HEK293T (cell line): ENCODE data around the gene SVIL.

Source experiments
- CTCF ChIA-PET: fragments of 350-600 bp; formaldehyde crosslinking; extraction: SDS; loops from one replicate; lab custom pipeline; 2021; ENCODE audit warnings: antibody characterized with exemption, inconsistent platforms; lab: Yijun Ruan, JAX
- POLR2A ChIA-PET: fragments of 350-600 bp; formaldehyde crosslinking; extraction: SDS; loops from one replicate; lab custom pipeline; 2020; ENCODE audit warnings: antibody characterized with exemption, inconsistent platforms; lab: Yijun Ruan, JAX
- DNase-seq: peaks from one replicate; pipeline ENCODE4 v3.0.0; 2012; ENCODE audit warnings: mixed read lengths; ENCODE audit errors: extremely low spot score
- ARNT ChIP-seq: fragments of 450-650 bp; IDR thresholded peaks from 2 replicates; pipeline ENCODE4 v1.6.1; 2017; ENCODE audit warnings: mild to moderate bottlenecking
- BHLHE40 ChIP-seq: fragments of 450-650 bp; IDR thresholded peaks from 2 replicates; pipeline ENCODE4 v1.6.1; 2016; ENCODE audit warnings: mild to moderate bottlenecking, moderate library complexity, borderline replicate concordance
- CTBP1 ChIP-seq: fragments of 450-650 bp; IDR thresholded peaks from 2 replicates; pipeline ENCODE4 v1.6.1; 2016; ENCODE audit warnings: borderline replicate concordance
- ELF4 ChIP-seq: fragments of 450-650 bp; IDR thresholded peaks from 2 replicates; pipeline ENCODE4 v1.6.1; 2017; ENCODE audit warnings: antibody characterized with exemption
- FOXA1 ChIP-seq: fragments of 450-650 bp; IDR thresholded peaks from 2 replicates; pipeline ENCODE4 v1.6.1; 2016; ENCODE audit warnings: mild to moderate bottlenecking
- FOXK2 ChIP-seq: fragments of 450-650 bp; IDR thresholded peaks from 2 replicates; pipeline ENCODE4 v1.6.1; 2016; ENCODE audit warnings: mild to moderate bottlenecking
- FOXM1 ChIP-seq: fragments of 450-650 bp; IDR thresholded peaks from 2 replicates; pipeline ENCODE4 v1.6.1; 2017; ENCODE audit warnings: mild to moderate bottlenecking, borderline replicate concordance
- HDGF ChIP-seq: fragments of 450-650 bp; IDR thresholded peaks from 2 replicates; pipeline ENCODE4 v1.6.1; 2017; ENCODE audit warnings: antibody characterized with exemption, borderline replicate concordance
- L3MBTL2 ChIP-seq: fragments of 450-650 bp; conservative IDR thresholded peaks from 2 replicates; pipeline ENCODE4 v1.6.1; 2016; ENCODE audit warnings: mild to moderate bottlenecking
- LEF1 ChIP-seq: fragments of 450-650 bp; IDR thresholded peaks from 2 replicates; pipeline ENCODE4 v1.6.1; 2017; ENCODE audit warnings: mild to moderate bottlenecking, borderline replicate concordance
- NFRKB ChIP-seq: fragments of 450-650 bp; IDR thresholded peaks from 2 replicates; pipeline ENCODE4 v1.6.1; 2016; ENCODE audit warnings: mild to moderate bottlenecking, moderate library complexity
- SP1 ChIP-seq: fragments of 450-650 bp; IDR thresholded peaks from 2 replicates; pipeline ENCODE4 v1.6.1; 2017
- SUZ12 ChIP-seq: fragments of 450-650 bp; IDR thresholded peaks from 2 replicates; pipeline ENCODE4 v1.6.1; 2016; ENCODE audit warnings: mild to moderate bottlenecking
- TARDBP ChIP-seq: fragments of 450-650 bp; IDR thresholded peaks from 2 replicates; pipeline ENCODE4 v1.6.1; 2016
- ZNF384 ChIP-seq: fragments of 450-650 bp; IDR thresholded peaks from 2 replicates; pipeline ENCODE4 v1.6.1; 2016
- TF ChIP-seq, protein P1 (sequence below): fragments of 450-650 bp; IDR thresholded peaks from 2 replicates; pipeline ENCODE4 v1.6.1; 2016

SVIL gene

DNA sequence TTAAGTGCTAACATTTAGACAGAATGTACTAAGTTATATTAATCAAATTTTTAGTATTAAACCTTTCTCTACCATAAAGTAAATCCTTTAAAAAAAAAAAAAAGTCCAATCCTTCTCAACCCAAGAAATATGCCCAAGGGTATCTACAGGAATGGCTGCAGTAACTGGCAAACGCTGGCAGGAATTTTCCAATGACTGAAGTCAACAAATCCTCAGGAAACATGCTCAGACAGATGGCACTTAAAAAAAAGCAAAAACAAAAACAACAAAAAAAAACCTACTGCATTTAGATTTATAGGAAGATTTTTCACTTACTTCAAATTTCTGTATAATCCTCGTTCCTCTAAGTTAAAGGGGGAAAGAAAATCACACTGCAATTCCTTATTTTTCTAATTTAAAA is 666 bp downstream of the SVIL start:
- no peak for DNase-seq
- TF ChIP-seq LEF1: no peak
- TF ChIP-seq ELF4: no peak
- TF ChIP-seq HDGF: no peak
- no peak for TF ChIP-seq TARDBP
- no peak for TF ChIP-seq ZNF384
- TF ChIP-seq ARNT: no peak
- TF ChIP-seq FOXK2: no peak
- TF ChIP-seq FOXA1: no peak
- TF ChIP-seq L3MBTL2: no peak
- TF ChIP-seq, protein P1, sequence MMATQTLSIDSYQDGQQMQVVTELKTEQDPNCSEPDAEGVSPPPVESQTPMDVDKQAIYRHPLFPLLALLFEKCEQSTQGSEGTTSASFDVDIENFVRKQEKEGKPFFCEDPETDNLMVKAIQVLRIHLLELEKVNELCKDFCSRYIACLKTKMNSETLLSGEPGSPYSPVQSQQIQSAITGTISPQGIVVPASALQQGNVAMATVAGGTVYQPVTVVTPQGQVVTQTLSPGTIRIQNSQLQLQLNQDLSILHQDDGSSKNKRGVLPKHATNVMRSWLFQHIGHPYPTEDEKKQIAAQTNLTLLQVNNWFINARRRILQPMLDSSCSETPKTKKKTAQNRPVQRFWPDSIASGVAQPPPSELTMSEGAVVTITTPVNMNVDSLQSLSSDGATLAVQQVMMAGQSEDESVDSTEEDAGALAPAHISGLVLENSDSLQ: no peak
- no peak for TF ChIP-seq SUZ12
- TF ChIP-seq SP1: no peak
- no peak for TF ChIP-seq BHLHE40
- TF ChIP-seq FOXM1: no peak
- ChIA-PET POLR2A (no interaction called here), CTCF (interaction anchor here (0.7 kb wide), 1 partner anchor 9 kb away, joined by 3 read pairs; no protein-coding TSS in a partner anchor)

DNA sequence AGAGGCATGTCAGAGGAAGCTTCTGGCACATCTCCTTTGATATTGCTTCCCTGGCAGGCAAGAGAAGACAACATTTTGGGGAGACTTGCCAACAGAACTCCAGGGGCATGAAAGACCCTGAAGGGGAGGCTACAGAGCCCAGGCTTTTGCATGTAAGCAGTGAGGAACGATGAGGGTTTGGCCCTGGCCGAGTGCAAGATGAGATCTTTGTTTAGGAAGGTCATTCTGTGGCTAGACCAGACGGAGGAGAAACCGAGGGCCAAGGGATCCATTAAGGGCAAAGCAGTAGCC is 3.8 kb downstream of the SVIL start:
- no peak for TF ChIP-seq TARDBP
- TF ChIP-seq HDGF: no peak
- no peak for TF ChIP-seq BHLHE40
- no peak for DNase-seq
- POLR2A ChIA-PET: no interaction called here
- CTCF ChIA-PET: no interaction called here

DNA sequence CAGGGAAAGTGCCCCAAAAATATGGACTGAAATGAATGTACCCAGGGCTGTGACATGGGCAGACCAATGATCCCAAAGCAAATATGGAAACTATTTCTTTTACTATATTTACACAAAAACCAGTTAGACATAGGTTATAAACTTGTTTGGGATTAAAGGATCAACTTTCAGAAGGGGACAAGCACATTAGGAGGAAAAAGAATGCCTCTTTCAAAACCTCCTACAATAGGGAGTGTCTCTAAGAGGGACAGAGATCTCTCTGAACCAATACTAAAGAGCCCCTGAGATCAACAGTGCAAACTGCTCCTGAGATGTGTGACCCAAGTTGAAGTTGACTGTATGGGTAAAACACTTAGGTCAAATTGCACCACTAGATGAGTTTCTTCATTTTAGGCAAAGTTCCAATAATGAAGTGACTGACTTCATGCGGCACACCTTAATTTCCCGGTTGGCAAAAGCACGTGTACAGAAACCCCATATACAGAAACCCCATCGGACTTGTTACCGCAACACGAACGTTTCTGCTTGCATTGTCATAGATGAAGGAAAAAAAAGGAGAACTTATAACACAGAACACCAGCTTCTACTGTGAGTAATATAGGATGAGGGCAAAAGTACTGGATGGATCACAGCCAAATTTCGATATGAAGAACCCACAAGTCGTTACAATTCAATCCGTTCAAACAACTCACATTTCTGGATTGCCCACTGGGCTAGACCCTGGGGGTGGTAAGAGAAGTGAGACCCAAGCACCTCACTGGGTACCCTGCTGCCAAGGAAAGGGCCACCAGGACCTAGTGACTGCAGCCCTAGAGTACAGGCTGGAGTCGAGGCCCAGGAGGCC is 4.3 kb downstream of the SVIL start:
- ChIA-PET POLR2A (no interaction called here), CTCF (no interaction called here)
- TF ChIP-seq FOXA1 (no peak), BHLHE40 (no peak), TARDBP (no peak), SP1 (no peak), LEF1 (no peak), ZNF384 (no peak), L3MBTL2 (no peak), SUZ12 (no peak), NFRKB (no peak), ARNT (no peak), FOXK2 (no peak), FOXM1 (no peak), ELF4 (no peak), HDGF (no peak), CTBP1 (no peak)
- TF ChIP-seq, protein P1: no peak
- DNase-seq: no peak

DNA sequence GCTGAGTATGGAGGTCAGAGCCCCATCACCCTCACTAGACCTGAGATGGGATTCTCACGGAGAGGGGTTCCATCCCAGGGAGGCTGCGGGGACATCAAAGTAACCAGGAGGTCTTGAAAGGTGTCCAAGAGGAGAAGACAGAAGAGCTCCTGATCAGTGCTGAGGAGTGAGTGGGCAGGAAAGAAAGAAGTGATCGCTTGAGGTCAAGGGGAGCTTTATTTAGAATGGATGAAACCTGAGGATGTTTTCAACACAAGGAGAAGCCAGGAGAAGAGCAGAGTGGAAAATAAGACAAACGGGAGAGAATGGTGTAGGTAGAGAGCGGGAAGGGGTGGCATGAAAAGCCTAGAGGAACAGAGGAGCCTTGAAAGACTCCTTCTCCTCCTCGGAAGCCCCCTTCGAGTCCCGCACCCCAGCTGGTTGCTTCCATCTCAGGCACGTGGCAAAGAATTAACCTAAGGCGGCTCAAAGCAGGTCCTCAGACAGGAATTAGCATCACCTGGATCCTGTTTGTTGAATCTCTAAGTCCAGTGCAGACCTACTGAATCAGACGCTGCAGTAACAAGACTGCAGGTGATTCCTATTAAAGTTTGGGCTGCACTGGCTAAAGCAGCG is 5.8 kb downstream of the SVIL start:
- POLR2A ChIA-PET: interaction anchor here (0.8 to 1.5 kb wide), 2 partner anchors 11 to 107 kb away, joined by 3 read pairs; no protein-coding TSS in a partner anchor
- CTCF ChIA-PET: interaction anchor here (0.7 to 1.9 kb wide), 2 partner anchors 11 to 13 kb away, joined by 3 to 9 read pairs; no protein-coding TSS in a partner anchor
- DNase-seq: no peak
- no peak for TF ChIP-seq FOXA1
- no peak for TF ChIP-seq FOXK2
- no peak for TF ChIP-seq ZNF384
- TF ChIP-seq SP1: no peak
- no peak for TF ChIP-seq FOXM1
- no peak for TF ChIP-seq ELF4
- TF ChIP-seq L3MBTL2: no peak
- no peak for TF ChIP-seq LEF1
- TF ChIP-seq SUZ12: no peak

DNA sequence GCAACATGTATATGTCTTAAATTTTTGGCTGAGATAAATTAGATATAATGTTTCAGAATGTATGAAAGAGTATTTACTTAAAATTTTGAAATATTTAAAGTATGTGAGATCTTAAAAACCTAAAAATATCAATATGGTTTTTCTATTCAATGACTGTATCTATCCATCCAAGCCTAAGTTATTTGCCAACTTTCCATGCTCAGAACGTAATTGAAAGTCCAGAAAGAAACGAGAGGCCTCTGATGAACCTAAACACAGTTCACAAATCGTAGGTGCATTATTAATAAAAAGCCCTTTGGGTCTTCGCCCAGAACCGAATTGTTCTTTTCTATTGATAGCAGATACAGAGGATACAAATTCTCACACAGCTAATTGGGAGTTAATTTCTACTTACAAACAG is 6.5 kb downstream of the SVIL start:
- POLR2A ChIA-PET: interaction anchor here (0.8 to 1.5 kb wide), 2 partner anchors 10 to 108 kb away, joined by 3 read pairs; no protein-coding TSS in a partner anchor
- no peak for DNase-seq
- CTCF ChIA-PET: interaction anchor here (0.7 to 1.9 kb wide), 2 partner anchors 10 to 14 kb away, joined by 3 to 9 read pairs; no protein-coding TSS in a partner anchor
- TF ChIP-seq NFRKB: no peak
- no peak for TF ChIP-seq FOXA1
- TF ChIP-seq L3MBTL2: no peak
- TF ChIP-seq, protein P1: no peak
- TF ChIP-seq CTBP1: no peak
- no peak for TF ChIP-seq FOXK2
- TF ChIP-seq SP1: no peak
- no peak for TF ChIP-seq ELF4
- no peak for TF ChIP-seq TARDBP
- TF ChIP-seq LEF1: no peak
- TF ChIP-seq ZNF384: no peak
- no peak for TF ChIP-seq ARNT
- TF ChIP-seq FOXM1: no peak
- TF ChIP-seq HDGF: no peak
- no peak for TF ChIP-seq SUZ12
- TF ChIP-seq BHLHE40: no peak
